Activated CD8-positive, alpha-beta memory T cell treated with anti-CD3 and anti-CD28 coated beads, Interleukin-2, amount 10 ng/mL, durations not matched to agents 7 days and 5 days (primary cell): ENCODE results near the gene ACTR3. TPM values are rescaled to one million over a fixed set of nuclear protein-coding genes. Genes with fewer than 3 reads are reported as not detected.
A peak's percentile ranks its signal among the peaks of the same experiment; 100 is the strongest.

Source experiments
- ATAC-seq: fragments of 150-1000 bp; cut with Tn5 transposase; one replicate; pipeline ENCODE4 v1.10.0; 2021; ENCODE audit warnings: moderate library complexity
- CTCF ChIA-PET: fragments of 350-600 bp; sonication (Branson Sonifier 250); formaldehyde crosslinking; loops from one replicate; lab custom pipeline; 2021; ENCODE audit warnings: antibody characterized with exemption; lab: Charles Lee
- DNase-seq: peaks from one replicate; pipeline ENCODE4 v3.0.0-alpha.2; 2020
- H3K27ac Mint-ChIP-seq: one replicate; pipeline ENCODE4 v1.8.0; 2021; ENCODE audit warnings: mild to moderate bottlenecking, mixed read lengths
- H3K27me3 Mint-ChIP-seq: one replicate; pipeline ENCODE4 v1.8.0; 2021; ENCODE audit warnings: mixed read lengths
- H3K36me3 Mint-ChIP-seq: one replicate; pipeline ENCODE4 v1.8.0; 2021; ENCODE audit warnings: mild to moderate bottlenecking, mixed read lengths
- H3K4me1 Mint-ChIP-seq: one replicate; pipeline ENCODE4 v1.8.0; 2021; ENCODE audit warnings: mixed read lengths
- H3K4me3 Mint-ChIP-seq: one replicate; pipeline ENCODE4 v1.8.0; 2021; ENCODE audit warnings: mild to moderate bottlenecking, moderate library complexity, mixed read lengths
- H3K9me3 Mint-ChIP-seq: one replicate; pipeline ENCODE4 v1.8.0; 2022; ENCODE audit warnings: low read depth, mixed read lengths
- total RNA-seq, 2 experiments: library from RNA; stranded (reverse); gene quantifications; one replicate each; pipeline ENCODE4 v1.2.3, GENCODE V29; 2021

ACTR3 gene
- total RNA-seq, 2 experiments from 2014 or later = 511 to 626 TPM

GRCh38 chr2:113979191-113980128 is 89.6 kb downstream of the ACTR3 start:
- DNase-seq (peak; percentile 71), ATAC-seq (peak; percentile 48)
- Mint-ChIP-seq H3K4me1 (peaks cover 8% of the 10 kb centered on the region), H3K36me3 (peaks cover 14% of the 10 kb centered on the region), H3K27me3 (no peaks in the 10 kb centered on the region), H3K9me3 (peaks cover 3% of the 10 kb centered on the region), H3K4me3 (no peak overlapping the region), H3K27ac (no peak overlapping the region)
- CTCF ChIA-PET = interaction anchor here (0.6 to 3.7 kb wide), 14 partner anchors 9 to 375 kb away, joined by 3 to 20 read pairs (median 3); partner anchors contain the start of gene SLC35F5

GRCh38 chr2:113980946-113981345 is 91.1 kb downstream of the ACTR3 start:
- ATAC-seq (no peak), DNase-seq (no peak)
- H3K4me1 Mint-ChIP-seq = peaks cover 8% of the 10 kb centered on the region
- CTCF ChIA-PET = interaction anchor here (0.6 to 1.8 kb wide), 4 partner anchors 18 to 377 kb away, joined by 3 to 5 read pairs (median 4); no protein-coding TSS in a partner anchor
- no peak overlapping the region for H3K27ac Mint-ChIP-seq
- no peaks in the 10 kb centered on the region for H3K27me3 Mint-ChIP-seq
- peaks cover 12% of the 10 kb centered on the region for H3K36me3 Mint-ChIP-seq
- H3K9me3 Mint-ChIP-seq = peaks cover 3% of the 10 kb centered on the region
- H3K4me3 Mint-ChIP-seq = no peak overlapping the region

DNA sequence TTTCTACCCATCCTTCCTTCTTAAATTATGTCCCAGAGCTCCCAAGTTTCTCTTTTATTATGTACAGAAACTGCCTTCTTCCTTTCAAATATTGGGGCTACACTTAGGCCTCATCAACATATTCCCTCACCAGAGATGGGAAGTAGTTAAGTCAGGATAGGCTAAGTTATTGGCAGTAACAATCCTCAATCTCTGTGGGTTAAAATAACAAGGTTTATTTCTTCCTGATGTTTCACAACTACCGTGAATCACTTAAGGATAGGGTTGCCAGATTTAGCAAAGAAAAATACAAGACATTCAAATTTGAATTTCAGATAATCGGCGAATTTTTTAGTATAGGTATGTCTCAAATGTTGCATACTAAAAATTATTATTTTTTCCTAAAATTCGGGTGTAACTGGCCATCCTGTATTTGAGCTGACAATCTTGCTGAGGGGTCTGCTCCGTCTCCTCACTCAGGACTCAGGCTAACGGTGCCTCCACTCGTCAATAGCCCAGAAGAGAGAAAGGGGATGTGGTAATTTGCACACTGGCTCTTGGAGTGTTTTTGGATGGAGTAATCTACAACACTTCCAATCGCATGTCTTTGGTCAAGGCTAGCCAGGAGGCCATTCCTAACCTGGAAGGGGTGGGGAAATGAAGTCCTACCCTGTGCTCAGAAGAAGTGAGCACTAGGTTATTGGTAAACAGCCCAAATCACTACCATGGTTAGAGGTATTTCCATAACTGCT is 91.7 kb downstream of the ACTR3 start:
- CTCF ChIA-PET = interaction anchor here (0.6 to 0.7 kb wide), 2 partner anchors 18 to 248 kb away, joined by 3 to 5 read pairs; no protein-coding TSS in a partner anchor
- Mint-ChIP-seq H3K4me3 (no peak overlapping the region), H3K27ac (no peak overlapping the region), H3K9me3 (peaks cover 3% of the 10 kb centered on the region), H3K4me1 (peaks cover 5% of the 10 kb centered on the region), H3K36me3 (peaks cover 12% of the 10 kb centered on the region), H3K27me3 (no peaks in the 10 kb centered on the region)
- DNase-seq (no peak), ATAC-seq (no peak)

DNA sequence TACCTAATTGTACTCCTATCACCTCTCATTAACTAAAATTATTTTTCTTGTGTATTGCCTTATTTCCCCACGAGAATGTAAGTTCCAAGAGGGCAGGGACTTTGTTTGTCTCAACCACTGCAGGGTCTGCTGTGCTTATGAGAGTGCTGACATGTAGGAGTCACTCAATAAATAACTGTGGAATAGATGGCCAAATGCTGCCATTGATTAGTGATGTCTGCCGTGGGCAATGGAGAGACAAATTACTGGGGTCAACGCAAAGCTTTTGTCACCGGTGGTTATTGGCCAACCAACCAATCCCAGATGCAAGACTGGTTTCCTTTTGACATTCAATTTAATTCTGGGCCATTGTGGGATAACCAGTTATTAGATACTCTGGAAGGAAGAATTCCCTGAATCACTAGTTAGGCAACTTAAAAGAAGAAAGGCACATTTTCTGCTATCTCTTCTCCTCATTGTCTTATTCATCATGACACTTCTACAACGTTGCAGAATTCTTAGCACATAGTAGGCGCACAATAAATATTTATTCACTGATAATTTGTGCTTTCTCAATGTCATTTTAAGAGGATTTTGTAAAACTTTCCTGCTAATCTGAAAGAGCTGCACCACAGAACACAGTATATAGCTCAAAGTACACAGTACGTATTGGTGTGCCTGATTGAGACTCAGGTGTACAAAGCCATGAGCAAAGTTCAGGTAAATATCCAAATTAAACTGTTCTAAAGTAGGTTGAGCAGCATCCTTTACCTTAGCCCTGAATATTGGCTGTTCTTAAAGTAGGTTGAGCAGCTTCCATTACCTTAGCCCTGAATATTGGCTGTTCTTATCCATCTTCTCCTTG is 95.9 kb downstream of the ACTR3 start:
- Mint-ChIP-seq H3K36me3 (peaks cover 3% of the 10 kb centered on the region), H3K4me1 (no peaks in the 10 kb centered on the region), H3K9me3 (no peaks in the 10 kb centered on the region), H3K27me3 (no peaks in the 10 kb centered on the region), H3K27ac (no peak overlapping the region), H3K4me3 (no peak overlapping the region)
- no peak for ATAC-seq
- DNase-seq = no peak
- CTCF ChIA-PET = no interaction called here

- Mint-ChIP-seq H3K27ac (no peak overlapping the region), H3K36me3 (peaks cover 3% of the 10 kb centered on the region), H3K4me3 (no peak overlapping the region), H3K9me3 (no peaks in the 10 kb centered on the region), H3K27me3 (no peaks in the 10 kb centered on the region), H3K4me1 (no peaks in the 10 kb centered on the region)
- DNase-seq (no peak), ATAC-seq (no peak)
- CTCF ChIA-PET = no interaction called here
These were observed 96.9 kb downstream of the ACTR3 start for GRCh38 chr2:113986762-113987290.

GRCh38 chr2:113992090-113992489 is 102.2 kb downstream of the ACTR3 start:
- CTCF ChIA-PET = interaction anchor here (1.0 kb wide), 1 partner anchor 13 kb away, joined by 3 read pairs; no protein-coding TSS in a partner anchor
- Mint-ChIP-seq H3K4me1 (peaks cover 5% of the 10 kb centered on the region), H3K9me3 (no peaks in the 10 kb centered on the region), H3K27me3 (no peaks in the 10 kb centered on the region), H3K4me3 (no peak overlapping the region), H3K27ac (no peak overlapping the region), H3K36me3 (no peaks in the 10 kb centered on the region)
- DNase-seq (no peak), ATAC-seq (no peak)

- no peaks in the 10 kb centered on the region for H3K27me3 Mint-ChIP-seq
- no peaks in the 10 kb centered on the region for H3K9me3 Mint-ChIP-seq
- no peak overlapping the region for H3K4me3 Mint-ChIP-seq
- H3K36me3 Mint-ChIP-seq = no peaks in the 10 kb centered on the region
- no peak overlapping the region for H3K27ac Mint-ChIP-seq
- CTCF ChIA-PET = interaction anchor here (0.5 kb wide), 1 partner anchor 24 kb away, joined by 3 read pairs; no protein-coding TSS in a partner anchor
- ATAC-seq = no peak
- peaks cover 8% of the 10 kb centered on the region for H3K4me1 Mint-ChIP-seq
- no peak for DNase-seq
These were observed 107.0 kb downstream of the ACTR3 start for GRCh38 chr2:113996671-113997594.

GRCh38 chr2:114001152-114001551 is 111.3 kb downstream of the ACTR3 start:
- Mint-ChIP-seq H3K27ac (no peak overlapping the region), H3K4me1 (peaks cover 8% of the 10 kb centered on the region), H3K4me3 (no peak overlapping the region), H3K36me3 (no peaks in the 10 kb centered on the region), H3K27me3 (no peaks in the 10 kb centered on the region), H3K9me3 (peaks cover 4% of the 10 kb centered on the region)
- ATAC-seq = no peak
- CTCF ChIA-PET = no interaction called here
- no peak for DNase-seq

GRCh38 chr2:114001937-114002336 is 112.0 kb downstream of the ACTR3 start:
- no peaks in the 10 kb centered on the region for H3K27me3 Mint-ChIP-seq
- H3K9me3 Mint-ChIP-seq = peaks cover 4% of the 10 kb centered on the region
- CTCF ChIA-PET = no interaction called here
- no peak overlapping the region for H3K4me3 Mint-ChIP-seq
- H3K27ac Mint-ChIP-seq = no peak overlapping the region
- peaks cover 4% of the 10 kb centered on the region for H3K4me1 Mint-ChIP-seq
- no peaks in the 10 kb centered on the region for H3K36me3 Mint-ChIP-seq
- no peak for ATAC-seq
- no peak for DNase-seq

GRCh38 chr2:114005110-114005783 is 115.4 kb downstream of the ACTR3 start:
- H3K27me3 Mint-ChIP-seq = no peaks in the 10 kb centered on the region
- no peaks in the 10 kb centered on the region for H3K36me3 Mint-ChIP-seq
- H3K4me3 Mint-ChIP-seq = no peak overlapping the region
- peaks cover 4% of the 10 kb centered on the region for H3K9me3 Mint-ChIP-seq
- no peak overlapping the region for H3K27ac Mint-ChIP-seq
- CTCF ChIA-PET = no interaction called here
- ATAC-seq = no peak
- H3K4me1 Mint-ChIP-seq = no peaks in the 10 kb centered on the region
- no peak for DNase-seq

DNA sequence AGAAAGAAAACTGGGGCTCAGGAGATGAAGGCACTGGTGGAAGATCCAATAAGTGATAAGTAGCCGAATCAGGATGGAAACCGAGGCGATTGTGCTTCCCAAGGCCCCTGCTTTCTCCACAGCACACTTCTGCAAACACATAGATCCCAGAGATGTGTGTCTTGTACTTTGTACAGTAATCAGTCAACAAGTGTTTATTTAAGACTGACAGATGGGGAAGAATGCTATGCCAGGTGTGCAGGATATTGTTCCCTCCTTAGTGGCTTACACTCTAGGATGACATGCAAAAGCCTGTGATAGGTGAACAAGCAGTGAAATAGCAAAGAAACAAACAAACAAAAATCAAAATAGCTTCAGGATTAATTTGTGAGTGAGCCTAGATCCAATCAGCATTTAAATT is 116.6 kb downstream of the ACTR3 start:
- H3K36me3 Mint-ChIP-seq = no peaks in the 10 kb centered on the region
- H3K27me3 Mint-ChIP-seq = no peaks in the 10 kb centered on the region
- H3K9me3 Mint-ChIP-seq = peaks cover 4% of the 10 kb centered on the region
- H3K4me1 Mint-ChIP-seq = no peaks in the 10 kb centered on the region
- no peak for ATAC-seq
- CTCF ChIA-PET = no interaction called here
- DNase-seq = no peak
- no peak overlapping the region for H3K27ac Mint-ChIP-seq
- no peak overlapping the region for H3K4me3 Mint-ChIP-seq
